ENCODE measurements around the gene KLF11. TPM values are rescaled to one million over a fixed set of nuclear protein-coding genes. Genes with fewer than 3 reads are reported as not detected.
A peak's percentile ranks its signal among the peaks of the same experiment; 100 is the strongest.

KLF11 gene
- total and polyA plus RNA-seq, 2 donors (not counting 3 experiments of a cell fraction or from before 2014, with no cell fraction given) = 10.5 to 11.3 TPM

DNA sequence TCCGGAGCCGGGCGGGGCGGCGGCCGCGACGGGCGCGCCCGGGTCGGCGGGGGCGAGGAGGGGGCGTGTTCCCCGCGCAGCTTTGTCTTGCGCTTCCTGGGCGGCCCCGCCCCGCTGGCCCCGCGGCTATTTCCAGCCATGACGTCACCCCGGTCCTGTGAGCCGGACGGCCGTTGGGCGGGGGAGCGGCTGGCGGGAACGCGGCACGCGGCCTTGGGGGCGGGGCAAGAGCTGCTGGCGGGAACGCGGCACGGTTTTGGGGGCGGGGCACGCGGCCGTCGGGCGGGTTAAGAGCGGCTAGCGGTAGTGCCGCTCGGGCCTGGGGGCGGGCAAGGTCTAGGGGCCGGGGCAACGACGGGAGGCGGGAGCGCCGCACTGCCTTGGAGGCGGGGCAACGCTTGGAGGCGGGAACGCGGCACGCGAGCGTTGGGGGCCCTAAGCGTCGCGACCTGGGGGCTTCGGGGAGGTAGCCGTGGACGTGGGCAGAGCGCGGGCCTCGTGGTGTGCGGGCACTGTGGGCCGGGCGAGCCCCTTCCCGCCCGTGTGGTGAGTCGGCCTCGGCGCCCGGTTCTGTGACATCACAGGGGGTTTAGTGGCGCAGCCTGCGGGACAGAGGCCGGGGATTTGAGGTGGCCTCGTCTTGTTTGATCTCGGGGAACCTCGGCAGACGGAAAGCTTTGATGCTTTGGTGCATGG lies 704 bp downstream of the KLF11 start:
- ChIA-PET POLR2A (no interaction called here), CTCF (interaction anchor here (0.7 to 17.6 kb wide), 9 partner anchors 14 to 391 kb away, joined by 3 to 340 read pairs (median 3); partner anchors contain the start of gene TAF1B)
- intact Hi-C loops (cut with micrococcal nuclease) = loop anchor here (1.0 to 10.0 kb wide), 3 partner anchors 93 to 409 kb away; partner anchors contain the start of genes GRHL1, TAF1B and YWHAQ
- FAIRE-seq (peak; percentile 88), DNase-seq (ENCODE audit: low read depth, low spot score) (peak; percentile 92)
- Histone ChIP-seq H3K4me2 (ENCODE audit: insufficient read depth, low read length) (peak overlapping the region; percentile 27), H3K36me3 (ENCODE audit: control insufficient read depth in 2 of 2, extremely low read depth in 1 of 2, insufficient read depth in 2 of 2, low read length in 2 of 2) (peaks cover 0 to 10% of the 10 kb centered on the region in 2 experiments), H3K4me3 (replicated peaks in 1 of 3; ENCODE audit: insufficient read depth in 1 of 3, low read depth in 1 of 3, low read length in 3 of 3) (peak overlapping the region in 2 of 3 experiments; percentile 31 to 75), H2AFZ (ENCODE audit: low read depth, low read length) (peak overlapping the region; percentile 43), H3K9ac (replicated peaks; ENCODE audit: extremely low read depth, insufficient read depth, low read length) (peak overlapping the region; percentile 88), H3K9me1 (replicated peaks; ENCODE audit: control insufficient read depth, extremely low read depth, insufficient read depth, low read length) (no peaks in the 10 kb centered on the region), H4K20me1 (replicated peaks; ENCODE audit: control insufficient read depth, extremely low read depth, insufficient read depth, low read length) (no peaks in the 10 kb centered on the region), H3K9me3 (replicated peaks; ENCODE audit: control insufficient read depth, insufficient read depth, low read length) (no peaks in the 10 kb centered on the region), H3K27me3 (ENCODE audit: control insufficient read depth in 2 of 2, insufficient read depth in 2 of 2, low read length in 2 of 2) (no peaks in the 10 kb centered on the region), H3K79me2 (ENCODE audit: control insufficient read depth, insufficient read depth, low read length) (no peaks in the 10 kb centered on the region), H3K4me1 (ENCODE audit: control insufficient read depth, extremely low read depth, insufficient read depth, low read length) (peaks cover 4% of the 10 kb centered on the region), H3K27ac (ENCODE audit: insufficient read depth, low read depth, low read length) (peak overlapping the region; percentile 70)
- dilution Hi-C loops (cut with MboI; ENCODE audit: extremely low pct_ligation_motif_present, low sequenced_read_pairs) = loop anchor here (10.0 kb wide), 1 partner anchor 239 kb away; no protein-coding TSS in a partner anchor
- no TSS peak for BruUV-seq (replicated peaks)
- no peak for TF ChIP-seq GATA2 (IDR thresholded peaks at IDR 0.05; ENCODE audit: insufficient read depth, insufficient read length, low read depth, low read length)
- peak; percentile 53 for TF ChIP-seq JUN (IDR thresholded peaks at IDR 0.05; ENCODE audit: borderline replicate concordance, insufficient read depth, insufficient read length, low read depth)
- no peak for TF ChIP-seq MYC (IDR thresholded peaks at IDR 0.05; ENCODE audit: low read depth, low read length)
- peak; percentile 65 for TF ChIP-seq MAX (IDR thresholded peaks at IDR 0.05; ENCODE audit: insufficient read depth, insufficient read length)
- no peak for TF ChIP-seq FOS (IDR thresholded peaks at IDR 0.05; ENCODE audit: borderline replicate concordance, insufficient read depth, low read length)
- no peak for TF ChIP-seq POLR2A (IDR thresholded peaks at IDR 0.05; ENCODE audit: low read depth, low read length)
- TF ChIP-seq POLR2AphosphoS5 (IDR thresholded peaks at IDR 0.05; ENCODE audit: insufficient read depth, low read depth, low read length) = peak; percentile 17
- TF ChIP-seq EZH2 (IDR thresholded peaks at IDR 0.05; ENCODE audit: borderline replicate concordance, low read depth, low read length, severe bottlenecking) = no peak
- TF ChIP-seq, protein P1, sequence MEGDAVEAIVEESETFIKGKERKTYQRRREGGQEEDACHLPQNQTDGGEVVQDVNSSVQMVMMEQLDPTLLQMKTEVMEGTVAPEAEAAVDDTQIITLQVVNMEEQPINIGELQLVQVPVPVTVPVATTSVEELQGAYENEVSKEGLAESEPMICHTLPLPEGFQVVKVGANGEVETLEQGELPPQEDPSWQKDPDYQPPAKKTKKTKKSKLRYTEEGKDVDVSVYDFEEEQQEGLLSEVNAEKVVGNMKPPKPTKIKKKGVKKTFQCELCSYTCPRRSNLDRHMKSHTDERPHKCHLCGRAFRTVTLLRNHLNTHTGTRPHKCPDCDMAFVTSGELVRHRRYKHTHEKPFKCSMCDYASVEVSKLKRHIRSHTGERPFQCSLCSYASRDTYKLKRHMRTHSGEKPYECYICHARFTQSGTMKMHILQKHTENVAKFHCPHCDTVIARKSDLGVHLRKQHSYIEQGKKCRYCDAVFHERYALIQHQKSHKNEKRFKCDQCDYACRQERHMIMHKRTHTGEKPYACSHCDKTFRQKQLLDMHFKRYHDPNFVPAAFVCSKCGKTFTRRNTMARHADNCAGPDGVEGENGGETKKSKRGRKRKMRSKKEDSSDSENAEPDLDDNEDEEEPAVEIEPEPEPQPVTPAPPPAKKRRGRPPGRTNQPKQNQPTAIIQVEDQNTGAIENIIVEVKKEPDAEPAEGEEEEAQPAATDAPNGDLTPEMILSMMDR (IDR thresholded peaks at IDR 0.05; ENCODE audit: extremely low read depth in 1 of 2, insufficient read depth in 1 of 2, low read depth in 1 of 2, low read length in 2 of 2) = no peak

Data from endothelial cell of umbilical vein (primary cell).